ENCODE data around the gene FOXP4. TPM values are rescaled to one million over a fixed set of nuclear protein-coding genes. Genes with fewer than 3 reads are reported as not detected.

FOXP4 gene
- total RNA-seq, 1 donor from 2014 or later, result 22.4 TPM

DNA sequence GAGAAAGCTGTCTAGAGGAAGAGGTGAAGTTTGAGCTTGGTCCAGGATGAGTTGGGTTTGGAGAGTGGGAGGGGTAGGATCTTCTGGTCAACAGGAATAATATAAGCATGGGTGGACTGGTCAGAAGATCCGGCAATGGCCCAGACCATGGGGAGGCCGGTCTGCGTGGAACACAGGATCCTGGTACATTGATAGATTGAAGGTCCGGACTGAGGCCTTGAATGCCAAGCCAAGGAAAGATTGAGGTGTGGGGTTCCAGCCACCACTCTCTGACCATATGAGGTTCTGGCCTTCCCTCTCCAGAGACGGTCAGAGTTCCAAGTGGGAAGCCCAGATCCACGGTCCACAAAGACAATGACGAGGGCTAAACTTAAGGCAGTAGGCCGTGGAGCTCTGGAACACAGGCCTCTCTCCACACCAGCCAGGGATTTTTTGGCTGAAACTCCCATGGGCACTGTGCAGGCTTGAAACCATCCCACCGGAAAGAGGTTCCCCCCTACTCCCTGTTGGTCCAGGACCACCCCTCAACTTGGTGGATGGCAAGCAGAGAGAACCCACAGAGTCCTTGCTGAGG is 95.3 kb downstream of the FOXP4 start:
- no peak overlapping the region for H3K4me3 ChIP-seq (ENCODE audit: low read depth, low read length)
- no peak for DNase-seq (ENCODE audit: low read depth)
- peaks cover 27% of the 10 kb centered on the region for H3K27me3 ChIP-seq (ENCODE audit: control insufficient read depth, insufficient read depth, low read length)
- H3K36me3 ChIP-seq (ENCODE audit: control insufficient read depth, insufficient read depth, low read length), result no peaks in the 10 kb centered on the region
- TF ChIP-seq, protein P1, sequence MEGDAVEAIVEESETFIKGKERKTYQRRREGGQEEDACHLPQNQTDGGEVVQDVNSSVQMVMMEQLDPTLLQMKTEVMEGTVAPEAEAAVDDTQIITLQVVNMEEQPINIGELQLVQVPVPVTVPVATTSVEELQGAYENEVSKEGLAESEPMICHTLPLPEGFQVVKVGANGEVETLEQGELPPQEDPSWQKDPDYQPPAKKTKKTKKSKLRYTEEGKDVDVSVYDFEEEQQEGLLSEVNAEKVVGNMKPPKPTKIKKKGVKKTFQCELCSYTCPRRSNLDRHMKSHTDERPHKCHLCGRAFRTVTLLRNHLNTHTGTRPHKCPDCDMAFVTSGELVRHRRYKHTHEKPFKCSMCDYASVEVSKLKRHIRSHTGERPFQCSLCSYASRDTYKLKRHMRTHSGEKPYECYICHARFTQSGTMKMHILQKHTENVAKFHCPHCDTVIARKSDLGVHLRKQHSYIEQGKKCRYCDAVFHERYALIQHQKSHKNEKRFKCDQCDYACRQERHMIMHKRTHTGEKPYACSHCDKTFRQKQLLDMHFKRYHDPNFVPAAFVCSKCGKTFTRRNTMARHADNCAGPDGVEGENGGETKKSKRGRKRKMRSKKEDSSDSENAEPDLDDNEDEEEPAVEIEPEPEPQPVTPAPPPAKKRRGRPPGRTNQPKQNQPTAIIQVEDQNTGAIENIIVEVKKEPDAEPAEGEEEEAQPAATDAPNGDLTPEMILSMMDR (IDR thresholded peaks at IDR 0.05; ENCODE audit: insufficient read depth, low read length, poor library complexity, severe bottlenecking), result no peak

- Histone ChIP-seq H3K27me3 (ENCODE audit: control insufficient read depth, insufficient read depth, low read length) (peaks cover 21% of the 10 kb centered on the region), H3K4me3 (ENCODE audit: low read depth, low read length) (no peak overlapping the region), H3K36me3 (ENCODE audit: control insufficient read depth, insufficient read depth, low read length) (no peaks in the 10 kb centered on the region)
- DNase-seq (ENCODE audit: low read depth), result no peak
- TF ChIP-seq, protein P1 (IDR thresholded peaks at IDR 0.05; ENCODE audit: insufficient read depth, low read length, poor library complexity, severe bottlenecking), result no peak
Observed at GRCh38 chr6:41642090-41642959, 96.1 kb downstream of the FOXP4 start.

GRCh38 chr6:41642960-41643898 is 97.0 kb downstream of the FOXP4 start:
- DNase-seq (ENCODE audit: low read depth), result no peak
- no peaks in the 10 kb centered on the region for H3K36me3 ChIP-seq (ENCODE audit: control insufficient read depth, insufficient read depth, low read length)
- TF ChIP-seq, protein P1 (IDR thresholded peaks at IDR 0.05; ENCODE audit: insufficient read depth, low read length, poor library complexity, severe bottlenecking), result no peak
- H3K4me3 ChIP-seq (ENCODE audit: low read depth, low read length), result no peak overlapping the region
- H3K27me3 ChIP-seq (ENCODE audit: control insufficient read depth, insufficient read depth, low read length), result peaks cover 13% of the 10 kb centered on the region

DNA sequence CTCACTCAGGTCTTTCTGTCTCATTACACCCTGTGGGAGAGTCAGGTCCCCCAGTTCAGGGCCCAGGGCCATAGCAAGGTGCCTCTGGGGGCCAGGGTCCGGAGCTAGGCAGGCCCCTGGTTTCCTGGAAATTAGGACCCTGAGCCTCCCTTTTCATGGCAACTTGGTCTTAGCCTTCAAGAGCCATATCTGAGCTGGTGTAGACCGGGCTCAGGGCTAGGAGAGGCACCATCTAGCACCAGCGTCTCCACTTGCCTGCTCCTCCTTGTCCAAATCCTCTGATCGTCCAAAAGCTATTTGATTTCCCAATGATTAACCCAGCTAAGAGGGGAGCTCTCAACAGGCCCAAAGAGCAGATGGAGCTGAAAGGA is 97.7 kb downstream of the FOXP4 start:
- H3K27me3 ChIP-seq (ENCODE audit: control insufficient read depth, insufficient read depth, low read length), result peaks cover 7% of the 10 kb centered on the region
- TF ChIP-seq, protein P1 (IDR thresholded peaks at IDR 0.05; ENCODE audit: insufficient read depth, low read length, poor library complexity, severe bottlenecking), result no peak
- no peak overlapping the region for H3K4me3 ChIP-seq (ENCODE audit: low read depth, low read length)
- H3K36me3 ChIP-seq (ENCODE audit: control insufficient read depth, insufficient read depth, low read length), result no peaks in the 10 kb centered on the region
- DNase-seq (ENCODE audit: low read depth), result no peak

DNA sequence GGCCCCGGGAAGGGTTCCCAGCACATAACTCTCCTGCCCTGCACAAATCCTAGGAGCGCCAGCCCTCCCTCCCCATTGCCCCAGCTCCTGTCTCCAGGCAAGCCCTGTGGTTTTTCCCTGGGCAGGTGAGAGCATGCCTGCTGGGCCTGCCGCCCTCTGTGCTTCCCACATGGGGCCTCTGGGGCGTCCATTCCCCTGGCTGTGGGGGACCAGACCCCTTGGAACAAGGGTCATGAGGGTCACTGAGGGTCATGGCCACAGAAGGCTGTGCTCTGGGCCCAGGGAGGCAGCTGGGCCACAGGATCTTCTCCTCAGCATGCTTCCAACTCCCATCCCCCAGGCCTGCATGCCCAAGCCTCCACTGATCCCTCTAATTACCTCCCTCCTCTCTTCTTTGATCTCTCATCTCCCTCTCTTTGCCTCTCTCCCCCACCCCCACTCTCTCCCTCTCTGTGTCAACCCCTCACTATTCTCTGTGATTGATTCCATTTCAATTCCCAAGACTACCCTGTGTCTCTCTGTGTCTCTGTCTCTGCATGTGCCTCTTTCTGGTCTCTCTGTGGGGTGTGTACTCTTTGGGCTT is 98.2 kb downstream of the FOXP4 start:
- Histone ChIP-seq H3K36me3 (ENCODE audit: control insufficient read depth, insufficient read depth, low read length) (no peaks in the 10 kb centered on the region), H3K27me3 (ENCODE audit: control insufficient read depth, insufficient read depth, low read length) (peaks cover 2% of the 10 kb centered on the region), H3K4me3 (ENCODE audit: low read depth, low read length) (no peak overlapping the region)
- no peak for DNase-seq (ENCODE audit: low read depth)
- TF ChIP-seq, protein P1 (IDR thresholded peaks at IDR 0.05; ENCODE audit: insufficient read depth, low read length, poor library complexity, severe bottlenecking), result no peak
